Naive thymus-derived CD4-positive, alpha-beta T cell (primary cell): ENCODE data around the gene FRMPD4. TPM values are rescaled to one million over a fixed set of nuclear protein-coding genes. Genes with fewer than 3 reads are reported as not detected.

Experiments used
- ATAC-seq: fragments of 150-1000 bp; cut with Tn5 transposase; 2 replicates; pipeline ENCODE4 v1.10.0; 2021; ENCODE audit warnings: mild to moderate bottlenecking, moderate library complexity
- CTCF ChIA-PET: fragments of 350-600 bp; sonication (Branson Sonifier 250); formaldehyde crosslinking; loops from one replicate; lab custom pipeline; 2021; ENCODE audit warnings: antibody characterized with exemption; lab: Charles Lee
- POLR2A ChIA-PET: fragments of 350-600 bp; sonication (Branson Sonifier 250); formaldehyde crosslinking; loops from one replicate; lab custom pipeline; 2021; ENCODE audit warnings: antibody characterized with exemption, inconsistent platforms; lab: Charles Lee
- DNase-seq, 9 donors: peaks; one replicate each; pipeline versions ENCODE4 v3.0.0 to v3.0.0-alpha.2; 2020 to 2022; ENCODE audit warnings: mixed read lengths in 1 of 9
- H3K27ac ChIP-seq: one replicate; pipeline ENCODE4 v1.7.0; 2013; ENCODE audit warnings: mild to moderate bottlenecking, low read depth, low read length, moderate library complexity
- H3K27me3 ChIP-seq, 2 donors: one replicate each; pipeline ENCODE4 v1.7.0; 2013; ENCODE audit warnings: low read length in 2 of 2, mild to moderate bottlenecking in 2 of 2, moderate library complexity in 2 of 2; ENCODE audit not compliant: control insufficient read depth in 2 of 2, insufficient read depth in 2 of 2
- H3K36me3 ChIP-seq, 3 experiments: 1 replicate in 2 of 3; 2 replicates in 1 of 3; pipeline ENCODE4 v1.7.0; 2013; ENCODE audit warnings: low read length in 3 of 3, mild to moderate bottlenecking in 3 of 3, moderate library complexity in 1 of 3; ENCODE audit not compliant: insufficient read depth in 3 of 3, control insufficient read depth in 2 of 3
- H3K4me1 ChIP-seq, 2 donors: one replicate each; pipeline ENCODE4 v1.7.0; 2013; ENCODE audit warnings: low read length in 2 of 2, mild to moderate bottlenecking in 2 of 2, moderate library complexity in 1 of 2; ENCODE audit not compliant: control insufficient read depth in 2 of 2, insufficient read depth in 2 of 2
- H3K4me3 ChIP-seq: 2 replicates; pipeline ENCODE4 v1.7.0; 2013; ENCODE audit warnings: mild to moderate bottlenecking, low read length
- H3K9me3 ChIP-seq, 3 experiments: 1 replicate in 2 of 3; 2 replicates in 1 of 3; pipeline ENCODE4 v1.7.0; 2013; ENCODE audit warnings: low read length in 3 of 3; ENCODE audit not compliant: control insufficient read depth in 2 of 3
- H3K27ac Mint-ChIP-seq, 9 donors: one replicate each; pipeline ENCODE4 v1.8.0; 2020 to 2022; ENCODE audit warnings: mixed read lengths in 9 of 9, mild to moderate bottlenecking in 8 of 9, moderate library complexity in 5 of 9, inconsistent platforms in 2 of 9
- H3K27me3 Mint-ChIP-seq, 5 donors: one replicate each; pipeline ENCODE4 v1.8.0; 2021 to 2022; ENCODE audit warnings: mixed read lengths in 5 of 5, mild to moderate bottlenecking in 1 of 5
- H3K36me3 Mint-ChIP-seq, 5 donors: one replicate each; pipeline ENCODE4 v1.8.0; 2020 to 2022; ENCODE audit warnings: mixed read lengths in 5 of 5, mild to moderate bottlenecking in 3 of 5, inconsistent platforms in 1 of 5
- H3K4me1 Mint-ChIP-seq, 7 donors: one replicate each; pipeline ENCODE4 v1.8.0; 2020 to 2022; ENCODE audit warnings: mixed read lengths in 7 of 7, mild to moderate bottlenecking in 3 of 7, inconsistent platforms in 1 of 7
- H3K4me3 Mint-ChIP-seq, 10 donors: one replicate each; pipeline ENCODE4 v1.8.0; 2020 to 2022; ENCODE audit warnings: mild to moderate bottlenecking in 10 of 10, mixed read lengths in 10 of 10, moderate library complexity in 6 of 10, inconsistent platforms in 2 of 10
- H3K9me3 Mint-ChIP-seq, 11 donors: one replicate each; pipeline ENCODE4 v1.8.0; 2020 to 2022; ENCODE audit warnings: mixed read lengths in 11 of 11, mild to moderate bottlenecking in 4 of 11, inconsistent platforms in 1 of 11, moderate library complexity in 1 of 11
- intact Hi-C, 2 donors: fragments of 100-400 bp; cut with micrococcal nuclease; formaldehyde crosslinking; loops; one replicate each; pipeline ENCODE4 v1.15.1; 2023
- polyA plus RNA-seq, 2 donors: library from polyadenylated mRNA; unstranded; fragments of 300-500 nt; fragmentation: Illumina TruSeq; gene quantifications; one replicate each; pipeline ENCODE4 v1.2.3, GENCODE V29; 2021
- total RNA-seq, 6 experiments: library from RNA in 5 of 6; stranded (reverse) in 5 of 6; gene quantifications; 1 replicate in 5 of 6; 2 replicates in 1 of 6; pipeline ENCODE4 v1.2.3 and lab custom pipeline; 2021 to 2026

FRMPD4 gene
- total and polyA plus RNA-seq, 7 experiments from 2014 or later = not detected

- ChIA-PET CTCF (no interaction called here), POLR2A (no interaction called here)
- Histone ChIP-seq H3K36me3 (no peaks in the 10 kb centered on the region), H3K27me3 (no peaks in the 10 kb centered on the region), H3K27ac (no peak overlapping the region), H3K4me3 (no peak overlapping the region), H3K9me3 (no peaks in the 10 kb centered on the region), H3K4me1 (no peaks in the 10 kb centered on the region)
- DNase-seq (no peak), ATAC-seq (no peak)
- H3K27me3 Mint-ChIP-seq = no peaks in the 10 kb centered on the region
- H3K36me3 Mint-ChIP-seq = no peaks in the 10 kb centered on the region
- no peaks in the 10 kb centered on the region for H3K4me1 Mint-ChIP-seq
- H3K9me3 Mint-ChIP-seq = peaks cover 0 to 3% (median 0%) of the 10 kb centered on the region in 11 donors
- H3K4me3 Mint-ChIP-seq = no peak overlapping the region
- H3K27ac Mint-ChIP-seq = no peak overlapping the region
- intact Hi-C loops = no loop called here
Observed at GRCh38 chrX:12228862-12229261, 90.6 kb downstream of the FRMPD4 start.

GRCh38 chrX:12229986-12230385 is 91.7 kb downstream of the FRMPD4 start:
- ATAC-seq (no peak), DNase-seq (no peak)
- H3K27ac ChIP-seq = no peak overlapping the region
- ChIA-PET POLR2A (no interaction called here), CTCF (no interaction called here)
- Mint-ChIP-seq H3K4me1 (no peaks in the 10 kb centered on the region), H3K27me3 (no peaks in the 10 kb centered on the region), H3K36me3 (no peaks in the 10 kb centered on the region), H3K9me3 (peaks cover 0 to 3% (median 0%) of the 10 kb centered on the region in 11 donors), H3K4me3 (no peak overlapping the region), H3K27ac (no peak overlapping the region)
- no peaks in the 10 kb centered on the region for H3K27me3 ChIP-seq
- no peaks in the 10 kb centered on the region for H3K9me3 ChIP-seq
- no peaks in the 10 kb centered on the region for H3K4me1 ChIP-seq
- intact Hi-C loops = no loop called here
- no peak overlapping the region for H3K4me3 ChIP-seq
- no peaks in the 10 kb centered on the region for H3K36me3 ChIP-seq

GRCh38 chrX:12234534-12235329 is 96.5 kb downstream of the FRMPD4 start:
- Mint-ChIP-seq H3K27me3 (no peaks in the 10 kb centered on the region), H3K4me1 (no peaks in the 10 kb centered on the region), H3K36me3 (no peaks in the 10 kb centered on the region), H3K27ac (no peak overlapping the region), H3K4me3 (no peak overlapping the region), H3K9me3 (peaks cover 0 to 3% (median 0%) of the 10 kb centered on the region in 11 donors)
- intact Hi-C loops = no loop called here
- POLR2A ChIA-PET = no interaction called here
- Histone ChIP-seq H3K27me3 (no peaks in the 10 kb centered on the region), H3K4me1 (no peaks in the 10 kb centered on the region), H3K27ac (no peak overlapping the region), H3K4me3 (no peak overlapping the region), H3K36me3 (no peaks in the 10 kb centered on the region), H3K9me3 (no peaks in the 10 kb centered on the region)
- CTCF ChIA-PET = interaction anchor here (0.6 kb wide), 1 partner anchor 100 kb away, joined by 3 read pairs; no protein-coding TSS in a partner anchor
- ATAC-seq = no peak
- no peak for DNase-seq

GRCh38 chrX:12236156-12236555 is 97.9 kb downstream of the FRMPD4 start:
- ChIA-PET CTCF (no interaction called here), POLR2A (no interaction called here)
- no peak overlapping the region for H3K27ac ChIP-seq
- intact Hi-C loops = no loop called here
- H3K27ac Mint-ChIP-seq = no peak overlapping the region
- H3K36me3 Mint-ChIP-seq = no peaks in the 10 kb centered on the region
- ATAC-seq (no peak), DNase-seq (no peak)
- peaks cover 0 to 5% (median 0%) of the 10 kb centered on the region in 11 donors for H3K9me3 Mint-ChIP-seq
- no peaks in the 10 kb centered on the region for H3K9me3 ChIP-seq
- H3K4me3 Mint-ChIP-seq = no peak overlapping the region
- H3K4me1 Mint-ChIP-seq = no peaks in the 10 kb centered on the region
- no peaks in the 10 kb centered on the region for H3K27me3 ChIP-seq
- H3K27me3 Mint-ChIP-seq = no peaks in the 10 kb centered on the region
- H3K4me3 ChIP-seq = no peak overlapping the region
- H3K36me3 ChIP-seq = no peaks in the 10 kb centered on the region
- H3K4me1 ChIP-seq = no peaks in the 10 kb centered on the region

- H3K27me3 Mint-ChIP-seq = no peaks in the 10 kb centered on the region
- no peaks in the 10 kb centered on the region for H3K4me1 Mint-ChIP-seq
- no peaks in the 10 kb centered on the region for H3K4me1 ChIP-seq
- H3K36me3 Mint-ChIP-seq = no peaks in the 10 kb centered on the region
- no peak for ATAC-seq
- H3K4me3 Mint-ChIP-seq = no peak overlapping the region
- ChIA-PET CTCF (no interaction called here), POLR2A (no interaction called here)
- H3K27me3 ChIP-seq = no peaks in the 10 kb centered on the region
- no peak overlapping the region for H3K27ac ChIP-seq
- intact Hi-C loops = no loop called here
- no peak overlapping the region for H3K27ac Mint-ChIP-seq
- DNase-seq = no peak
- H3K36me3 ChIP-seq = no peaks in the 10 kb centered on the region
- peaks cover 0 to 5% (median 0%) of the 10 kb centered on the region in 11 donors for H3K9me3 Mint-ChIP-seq
- H3K9me3 ChIP-seq = no peaks in the 10 kb centered on the region
- no peak overlapping the region for H3K4me3 ChIP-seq
Observed at GRCh38 chrX:12237131-12237530, 98.9 kb downstream of the FRMPD4 start.

- Histone ChIP-seq H3K4me3 (no peak overlapping the region), H3K27me3 (no peaks in the 10 kb centered on the region), H3K9me3 (no peaks in the 10 kb centered on the region), H3K27ac (no peak overlapping the region), H3K36me3 (no peaks in the 10 kb centered on the region), H3K4me1 (no peaks in the 10 kb centered on the region)
- H3K36me3 Mint-ChIP-seq = no peaks in the 10 kb centered on the region
- H3K4me3 Mint-ChIP-seq = no peak overlapping the region
- no peak overlapping the region for H3K27ac Mint-ChIP-seq
- peaks cover 0 to 5% (median 0%) of the 10 kb centered on the region in 11 donors for H3K9me3 Mint-ChIP-seq
- CTCF ChIA-PET = no interaction called here
- H3K27me3 Mint-ChIP-seq = no peaks in the 10 kb centered on the region
- ATAC-seq = no peak
- POLR2A ChIA-PET = no interaction called here
- intact Hi-C loops = no loop called here
- no peaks in the 10 kb centered on the region for H3K4me1 Mint-ChIP-seq
- DNase-seq = no peak
Observed at GRCh38 chrX:12237771-12238170, 99.5 kb downstream of the FRMPD4 start.
